ENCODE results near the gene TPSD1.

The TPSD1 gene

GRCh38 chr16:1217526-1217925 lies 38.3 kb upstream of the TPSD1 start:
- no peak for TF ChIP-seq CTCF (conservative IDR thresholded peaks at IDR 0.05)

GRCh38 chr16:1218061-1218929 lies 37.6 kb upstream of the TPSD1 start:
- no peak for TF ChIP-seq CTCF (conservative IDR thresholded peaks at IDR 0.05)
- no peak overlapping the region for H3K27ac ChIP-seq

More at GRCh38 chr16:1217526-1217925, 38.3 kb upstream of the TPSD1 start:
- H3K27ac ChIP-seq: no peak overlapping the region

GRCh38 chr16:1218930-1219611 lies 36.8 kb upstream of the TPSD1 start:
- TF ChIP-seq CTCF (conservative IDR thresholded peaks at IDR 0.05): no peak
- no peak overlapping the region for H3K27ac ChIP-seq

GRCh38 chr16:1220098-1220728 lies 35.7 kb upstream of the TPSD1 start:
- no peak overlapping the region for H3K27ac ChIP-seq
- TF ChIP-seq CTCF (conservative IDR thresholded peaks at IDR 0.05): no peak

- TF ChIP-seq CTCF (conservative IDR thresholded peaks at IDR 0.05): no peak
Observed at GRCh38 chr16:1220841-1221627, 34.8 kb upstream of the TPSD1 start.

DNA sequence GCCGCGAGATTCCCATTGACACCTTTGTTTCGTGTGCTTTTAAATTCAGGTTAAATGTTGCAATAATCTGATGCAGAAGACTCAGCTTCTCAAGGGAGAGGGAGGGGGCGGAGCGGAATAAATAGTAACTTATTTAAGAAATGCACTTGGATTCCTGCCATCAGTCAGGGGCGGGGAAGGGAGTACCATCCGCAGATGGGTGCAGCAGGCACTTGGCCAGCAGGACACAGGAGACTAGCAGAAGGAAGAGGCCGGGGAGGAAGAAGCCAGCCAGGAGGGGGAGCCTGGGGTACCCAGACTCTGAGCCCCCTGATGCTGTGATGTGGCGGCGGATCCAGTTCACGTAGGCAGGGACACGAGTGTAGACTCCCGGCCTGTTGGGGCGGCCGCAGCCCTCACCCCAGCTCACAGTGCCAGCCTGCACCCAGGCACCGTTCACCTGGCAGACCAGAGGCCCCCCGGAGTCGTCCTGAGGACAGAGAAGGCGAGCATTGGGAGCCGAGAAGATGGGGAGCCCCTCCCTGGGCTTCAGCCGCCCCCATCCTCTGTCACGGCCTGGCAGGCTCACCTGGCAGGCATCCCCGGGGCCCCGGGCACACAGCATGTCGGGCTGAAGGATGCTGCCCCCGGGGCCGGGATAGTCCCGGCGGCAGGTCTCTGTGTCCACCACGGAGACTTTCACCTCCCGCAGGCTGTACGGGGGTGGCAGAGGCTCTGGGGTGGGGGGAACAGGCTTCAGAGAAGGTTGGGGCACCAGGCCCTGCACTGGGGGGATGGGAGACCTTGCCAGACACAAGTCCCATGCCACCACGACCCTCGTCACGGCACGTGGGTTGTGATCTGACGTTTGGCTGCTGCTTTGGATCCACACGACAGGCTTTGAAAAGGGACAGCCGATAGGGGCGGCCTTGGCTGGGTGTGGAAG lies 34.0 kb upstream of the TPSD1 start:
- no peak for TF ChIP-seq CTCF (conservative IDR thresholded peaks at IDR 0.05)
- H3K27ac ChIP-seq: no peak overlapping the region

More at GRCh38 chr16:1220841-1221627, 34.8 kb upstream of the TPSD1 start:
- H3K27ac ChIP-seq: no peak overlapping the region

Measured in VCaP (cell line).